Osteocyte (in vitro differentiated cells): ENCODE results near the gene FAM163A. TPM values are rescaled to one million over a fixed set of nuclear protein-coding genes. Genes with fewer than 3 reads are reported as not detected.
"Not testable (repeated sequence)": the region's sequence is repeated elsewhere in the genome, so short reads cannot be mapped to it uniquely, and the experiment has no call there.

Source experiments
- DNase-seq: peaks from one replicate; pipeline ENCODE4 v3.0.0; 2021; ENCODE audit warnings: mixed read lengths; ENCODE audit not compliant: unreplicated experiment; ENCODE audit errors: extremely low spot score
- H3K27ac Mint-ChIP-seq: one replicate; pipeline ENCODE4 v1.8.0; 2021; ENCODE audit warnings: mild to moderate bottlenecking, mixed read lengths; ENCODE audit not compliant: unreplicated experiment
- H3K27me3 Mint-ChIP-seq: one replicate; pipeline ENCODE4 v1.8.0; 2021; ENCODE audit warnings: mixed read lengths; ENCODE audit not compliant: unreplicated experiment
- H3K36me3 Mint-ChIP-seq: one replicate; pipeline ENCODE4 v1.8.0; 2021; ENCODE audit warnings: mixed read lengths; ENCODE audit not compliant: unreplicated experiment
- H3K4me1 Mint-ChIP-seq: one replicate; pipeline ENCODE4 v1.8.0; 2021; ENCODE audit warnings: mixed read lengths; ENCODE audit not compliant: unreplicated experiment
- H3K4me3 Mint-ChIP-seq: one replicate; pipeline ENCODE4 v1.8.0; 2021; ENCODE audit warnings: mild to moderate bottlenecking, moderate library complexity, mixed read lengths; ENCODE audit not compliant: unreplicated experiment
- H3K9me3 Mint-ChIP-seq: one replicate; pipeline ENCODE4 v1.8.0; 2021; ENCODE audit warnings: mixed read lengths; ENCODE audit not compliant: unreplicated experiment
- total RNA-seq: library from RNA; stranded (reverse); gene quantifications from 2 replicates; pipeline ENCODE4 v1.2.1, GENCODE V29; 2021
- TF ChIP-seq, protein P1 (sequence below): fragments of 200-600 bp; sonication (generic); IDR thresholded peaks from 2 replicates; pipeline ENCODE4 v1.5.0; 2021; ENCODE audit warnings: antibody characterized with exemption, mild to moderate bottlenecking, moderate library complexity

FAM163A gene
- total RNA-seq, 1 donor from 2014 or later: not detected

DNA sequence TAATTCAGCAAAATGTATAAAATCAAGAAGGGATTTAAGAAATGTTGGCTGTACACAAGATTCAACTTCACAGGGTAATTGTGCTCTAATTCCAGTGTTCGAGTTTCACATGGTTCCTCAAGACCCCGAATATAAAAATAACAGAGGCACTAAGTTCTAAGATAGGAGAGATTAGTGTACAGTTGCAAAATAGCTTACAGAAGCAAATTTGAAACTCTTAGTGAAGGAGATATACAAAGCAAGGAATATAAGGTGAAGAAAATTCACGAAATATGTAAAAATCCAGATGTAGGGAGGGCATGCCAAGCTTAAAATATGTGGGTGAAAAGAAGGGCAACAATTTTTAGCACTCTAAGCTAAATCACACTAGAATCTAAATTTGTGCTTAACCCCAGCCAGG lies 105.1 kb downstream of the FAM163A start:
- no peaks in the 10 kb centered on the region for H3K27me3 Mint-ChIP-seq
- peaks cover 43% of the 10 kb centered on the region for H3K36me3 Mint-ChIP-seq
- no peak overlapping the region for H3K27ac Mint-ChIP-seq
- TF ChIP-seq, protein P1, sequence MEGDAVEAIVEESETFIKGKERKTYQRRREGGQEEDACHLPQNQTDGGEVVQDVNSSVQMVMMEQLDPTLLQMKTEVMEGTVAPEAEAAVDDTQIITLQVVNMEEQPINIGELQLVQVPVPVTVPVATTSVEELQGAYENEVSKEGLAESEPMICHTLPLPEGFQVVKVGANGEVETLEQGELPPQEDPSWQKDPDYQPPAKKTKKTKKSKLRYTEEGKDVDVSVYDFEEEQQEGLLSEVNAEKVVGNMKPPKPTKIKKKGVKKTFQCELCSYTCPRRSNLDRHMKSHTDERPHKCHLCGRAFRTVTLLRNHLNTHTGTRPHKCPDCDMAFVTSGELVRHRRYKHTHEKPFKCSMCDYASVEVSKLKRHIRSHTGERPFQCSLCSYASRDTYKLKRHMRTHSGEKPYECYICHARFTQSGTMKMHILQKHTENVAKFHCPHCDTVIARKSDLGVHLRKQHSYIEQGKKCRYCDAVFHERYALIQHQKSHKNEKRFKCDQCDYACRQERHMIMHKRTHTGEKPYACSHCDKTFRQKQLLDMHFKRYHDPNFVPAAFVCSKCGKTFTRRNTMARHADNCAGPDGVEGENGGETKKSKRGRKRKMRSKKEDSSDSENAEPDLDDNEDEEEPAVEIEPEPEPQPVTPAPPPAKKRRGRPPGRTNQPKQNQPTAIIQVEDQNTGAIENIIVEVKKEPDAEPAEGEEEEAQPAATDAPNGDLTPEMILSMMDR: no peak
- H3K4me1 Mint-ChIP-seq: no peaks in the 10 kb centered on the region
- H3K9me3 Mint-ChIP-seq: no peaks in the 10 kb centered on the region
- H3K4me3 Mint-ChIP-seq: no peak overlapping the region
- DNase-seq: no peak

DNA sequence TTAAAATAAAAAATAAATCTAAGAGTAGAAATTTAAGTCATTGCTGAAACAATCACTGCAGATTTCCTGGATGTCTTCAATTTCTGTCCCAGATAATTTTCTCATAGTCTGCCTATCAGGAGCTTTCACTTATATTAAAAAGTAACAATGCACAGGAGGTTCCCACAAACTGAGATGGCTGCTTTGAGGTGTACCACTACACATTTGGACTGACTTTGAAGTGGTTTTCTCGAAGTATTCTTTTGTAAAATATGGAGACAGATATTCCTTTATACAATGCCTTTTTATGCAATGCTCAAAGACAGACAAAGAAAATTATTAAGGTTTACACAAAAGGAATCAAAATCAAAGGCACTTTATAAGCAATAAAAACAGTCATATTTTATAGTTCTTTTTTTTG lies 110.0 kb downstream of the FAM163A start:
- Mint-ChIP-seq H3K9me3 (no peaks in the 10 kb centered on the region), H3K27ac (no peak overlapping the region), H3K4me3 (no peak overlapping the region), H3K36me3 (peaks cover 29% of the 10 kb centered on the region), H3K27me3 (no peaks in the 10 kb centered on the region), H3K4me1 (no peaks in the 10 kb centered on the region)
- TF ChIP-seq, protein P1: no peak
- no peak for DNase-seq

DNA sequence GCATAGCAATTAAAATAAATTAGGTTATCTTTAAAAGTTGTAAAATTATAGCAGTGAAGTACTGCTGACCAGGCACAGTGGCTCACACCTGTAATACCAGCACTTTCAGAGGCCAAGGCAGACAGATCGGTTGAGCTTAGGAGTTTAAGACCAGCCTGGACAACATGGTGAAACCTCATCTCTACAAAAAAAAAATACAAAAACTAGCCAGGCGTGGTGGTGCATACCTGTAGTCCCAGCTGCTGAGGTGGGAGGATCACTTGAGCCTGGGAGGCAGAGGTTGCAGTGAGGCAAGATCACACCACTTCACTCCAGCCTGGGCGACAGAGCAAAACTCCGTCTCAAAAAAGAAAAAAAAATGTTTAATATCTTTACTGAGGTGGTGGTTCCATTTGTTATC lies 112.7 kb downstream of the FAM163A start:
- not testable (repeated sequence) for H3K27ac Mint-ChIP-seq, H3K4me3 Mint-ChIP-seq, H3K27me3 Mint-ChIP-seq, H3K4me1 Mint-ChIP-seq, DNase-seq, H3K9me3 Mint-ChIP-seq
- peaks cover 27% of the 10 kb centered on the region for H3K36me3 Mint-ChIP-seq

DNA sequence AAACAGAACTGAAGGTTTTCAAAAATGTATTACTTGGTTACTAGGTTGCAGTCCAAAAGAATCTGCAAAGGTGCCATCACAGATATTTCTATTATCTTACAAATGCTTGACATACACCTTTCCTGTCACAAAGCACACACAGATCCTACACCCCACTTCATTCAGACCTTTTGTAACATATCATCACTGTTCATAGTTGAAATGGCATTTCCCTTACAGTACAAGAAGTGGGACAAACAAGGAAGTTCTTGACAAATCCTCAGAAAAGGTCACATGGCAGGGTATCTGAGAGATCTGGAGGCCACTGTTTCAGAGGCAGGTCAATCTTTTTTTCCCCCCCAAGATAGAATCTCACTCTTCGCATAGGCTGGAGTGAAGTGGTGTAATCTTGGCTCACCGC lies 113.2 kb downstream of the FAM163A start:
- peaks cover 24% of the 10 kb centered on the region for H3K36me3 Mint-ChIP-seq
- no peaks in the 10 kb centered on the region for H3K9me3 Mint-ChIP-seq
- no peaks in the 10 kb centered on the region for H3K4me1 Mint-ChIP-seq
- no peak overlapping the region for H3K27ac Mint-ChIP-seq
- no peaks in the 10 kb centered on the region for H3K27me3 Mint-ChIP-seq
- DNase-seq: no peak
- H3K4me3 Mint-ChIP-seq: no peak overlapping the region
- TF ChIP-seq, protein P1: no peak

DNA sequence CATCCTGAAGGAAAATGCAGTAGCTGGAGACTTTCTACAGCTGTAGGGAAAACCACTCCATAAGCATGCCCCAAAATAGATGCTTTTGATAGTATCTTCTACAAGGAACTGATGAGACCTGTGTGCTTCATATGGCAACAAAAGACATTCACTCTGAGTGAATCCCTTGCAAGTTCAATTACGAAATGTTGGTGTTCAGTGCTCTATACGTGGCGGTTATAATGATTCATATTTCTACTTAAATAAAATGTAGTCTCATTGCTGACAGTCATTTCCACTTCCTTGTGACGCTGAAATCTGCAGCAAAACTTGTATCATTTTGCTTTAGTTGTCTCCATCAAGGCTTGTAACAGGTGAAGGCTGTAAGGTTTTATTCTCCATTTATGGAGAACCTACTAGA lies 113.9 kb downstream of the FAM163A start:
- no peak for DNase-seq
- H3K27me3 Mint-ChIP-seq: no peaks in the 10 kb centered on the region
- H3K36me3 Mint-ChIP-seq: peaks cover 27% of the 10 kb centered on the region
- H3K4me3 Mint-ChIP-seq: no peak overlapping the region
- TF ChIP-seq, protein P1: no peak
- no peaks in the 10 kb centered on the region for H3K4me1 Mint-ChIP-seq
- H3K9me3 Mint-ChIP-seq: no peaks in the 10 kb centered on the region
- no peak overlapping the region for H3K27ac Mint-ChIP-seq

DNA sequence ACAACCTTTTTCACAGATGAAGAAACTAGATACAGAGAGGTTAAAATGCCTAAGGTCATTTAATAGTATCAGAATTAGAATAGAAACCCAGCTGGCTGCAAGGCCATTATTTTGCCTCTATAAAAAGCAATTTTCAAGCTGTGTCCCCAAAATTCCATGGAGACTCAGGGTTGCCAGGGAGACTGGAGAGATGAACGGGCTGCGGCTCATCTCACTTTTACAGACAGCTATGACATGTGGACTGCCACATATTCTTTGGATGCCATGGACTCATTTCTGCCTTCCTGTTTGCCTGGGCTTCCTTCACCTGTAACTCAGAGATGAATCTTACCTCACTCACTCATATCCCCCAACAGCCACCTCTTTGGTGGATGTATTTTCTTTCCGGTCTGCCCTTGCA lies 117.6 kb downstream of the FAM163A start:
- Mint-ChIP-seq H3K4me1 (no peaks in the 10 kb centered on the region), H3K4me3 (no peak overlapping the region), H3K9me3 (no peaks in the 10 kb centered on the region), H3K27ac (no peak overlapping the region), H3K36me3 (peaks cover 46% of the 10 kb centered on the region), H3K27me3 (no peaks in the 10 kb centered on the region)
- DNase-seq: no peak
- TF ChIP-seq, protein P1: no peak
